Smooth muscle cell (in vitro differentiated cells): Measurements from ENCODE around the gene TEKTIP1. TPM values are rescaled to one million over a fixed set of nuclear protein-coding genes. Genes with fewer than 3 reads are reported as not detected.

ENCODE experiments used
- DNase-seq: peaks from one replicate; lab custom pipeline; 2025; ENCODE audit not compliant: unreplicated experiment; lab: John Stamatoyannopoulos, UW
- H2AFZ ChIP-seq: fragments of 200-600 bp; sonication (generic); 2 replicates; pipeline ENCODE4 v1.6.0; 2016; ENCODE audit warnings: antibody characterized with exemption, low read depth, mild to moderate bottlenecking
- H3F3A ChIP-seq: fragments of 200-600 bp; sonication (generic); 2 replicates; pipeline ENCODE4 v1.6.0; 2017; ENCODE audit warnings: antibody characterized with exemption, low read depth
- H3K27ac ChIP-seq: fragments of 200-600 bp; sonication (generic); 2 replicates; pipeline ENCODE4 v1.5.1; 2016; ENCODE audit warnings: low read depth, mild to moderate bottlenecking
- H3K27me3 ChIP-seq: fragments of 200-600 bp; sonication (generic); 2 replicates; pipeline ENCODE4 v1.6.1; 2016; ENCODE audit warnings: low read depth, mild to moderate bottlenecking
- H3K36me3 ChIP-seq: fragments of 200-600 bp; sonication (generic); 2 replicates; pipeline ENCODE4 v1.5.1; 2016; ENCODE audit warnings: low read depth
- H3K4me1 ChIP-seq: fragments of 200-600 bp; sonication (generic); 2 replicates; pipeline ENCODE4 v1.5.1; 2016; ENCODE audit warnings: low read depth
- H3K4me2 ChIP-seq: fragments of 200-600 bp; sonication (generic); 2 replicates; pipeline ENCODE4 v1.6.0; 2016; ENCODE audit warnings: mild to moderate bottlenecking
- H3K4me3 ChIP-seq: fragments of 200-600 bp; sonication (generic); 2 replicates; pipeline ENCODE4 v1.5.1; 2016; ENCODE audit warnings: mild to moderate bottlenecking
- H3K79me2 ChIP-seq: fragments of 200-600 bp; sonication (generic); 2 replicates; pipeline ENCODE4 v1.6.0; 2016; ENCODE audit warnings: low read depth, mild to moderate bottlenecking
- H3K9ac ChIP-seq: fragments of 200-600 bp; sonication (generic); 2 replicates; pipeline ENCODE4 v1.6.0; 2016; ENCODE audit warnings: low read depth
- H3K9me3 ChIP-seq: fragments of 200-600 bp; sonication (generic); replicated peaks from 2 replicates; pipeline ENCODE4 v1.5.1; 2016; ENCODE audit warnings: low read depth
- H4K20me1 ChIP-seq: fragments of 200-600 bp; sonication (generic); 2 replicates; pipeline ENCODE4 v1.6.0; 2016; ENCODE audit warnings: low read depth
- WGBS: methylation state at CpG from one replicate; pipeline ENCODE4 v1.1.7; 2016; ENCODE audit warnings: low lambda C conversion rate; 5-methylcytosine and 5-hydroxymethylcytosine counted together
- polyA plus RNA-seq: library from polyadenylated mRNA; unstranded; fragments of >200 nt; fragmentation: Nextera tagmentation; extraction: Ambion mirVana; gene quantifications from 2 replicates; pipeline ENCODE4 v1.2.1, GENCODE V29; 2016
- total RNA-seq: library from RNA; depleted of rRNA; stranded (reverse); fragments of >200 nt; gene quantifications from 2 replicates; pipeline ENCODE4 v1.2.3, GENCODE V29; 2014
- TF ChIP-seq, protein P1 (sequence below): fragments of 200-600 bp; sonication (generic); IDR thresholded peaks from 2 replicates; pipeline ENCODE4 v1.5.1; 2017; ENCODE audit warnings: borderline replicate concordance, mild to moderate bottlenecking, antibody characterized with exemption; ENCODE audit not compliant: insufficient read depth, poor library complexity, severe bottlenecking

TEKTIP1 gene
- total and polyA plus RNA-seq, 2 experiments from 2014 or later: 0.62 TPM; not detected in 1

DNA sequence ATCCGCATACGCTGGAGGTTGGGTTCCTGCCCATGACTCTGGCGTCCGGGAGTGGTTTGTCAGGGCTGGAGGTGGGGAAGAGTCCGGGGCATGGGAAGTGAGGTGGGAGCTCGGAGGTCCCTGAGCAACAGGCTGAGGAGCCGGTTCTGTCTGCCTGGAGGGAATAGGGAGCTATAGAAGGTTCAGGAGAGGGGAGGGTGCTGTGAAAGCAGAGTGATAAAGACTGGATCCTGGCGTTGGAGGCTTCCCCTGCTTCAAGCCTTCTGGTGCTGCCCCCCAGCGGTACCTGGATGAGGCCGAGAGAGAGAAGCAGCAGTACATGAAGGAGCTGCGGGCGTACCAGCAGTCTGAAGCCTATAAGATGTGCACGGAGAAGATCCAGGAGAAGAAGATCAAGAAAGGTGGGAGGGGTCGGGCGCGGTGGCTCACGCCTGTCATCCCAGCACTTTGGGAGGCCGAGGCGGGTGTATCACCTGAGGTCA, 36.3 kb downstream of the TEKTIP1 start:
- peaks cover 45% of the 10 kb centered on the region for H4K20me1 ChIP-seq
- H3K4me1 ChIP-seq: peaks cover 14% of the 10 kb centered on the region
- no peak overlapping the region for H3K4me3 ChIP-seq
- no peaks in the 10 kb centered on the region for H3K36me3 ChIP-seq
- H3F3A ChIP-seq: peaks cover 32% of the 10 kb centered on the region
- no peaks in the 10 kb centered on the region for H3K9me3 ChIP-seq
- H3K79me2 ChIP-seq: no peaks in the 10 kb centered on the region
- TF ChIP-seq, protein P1, sequence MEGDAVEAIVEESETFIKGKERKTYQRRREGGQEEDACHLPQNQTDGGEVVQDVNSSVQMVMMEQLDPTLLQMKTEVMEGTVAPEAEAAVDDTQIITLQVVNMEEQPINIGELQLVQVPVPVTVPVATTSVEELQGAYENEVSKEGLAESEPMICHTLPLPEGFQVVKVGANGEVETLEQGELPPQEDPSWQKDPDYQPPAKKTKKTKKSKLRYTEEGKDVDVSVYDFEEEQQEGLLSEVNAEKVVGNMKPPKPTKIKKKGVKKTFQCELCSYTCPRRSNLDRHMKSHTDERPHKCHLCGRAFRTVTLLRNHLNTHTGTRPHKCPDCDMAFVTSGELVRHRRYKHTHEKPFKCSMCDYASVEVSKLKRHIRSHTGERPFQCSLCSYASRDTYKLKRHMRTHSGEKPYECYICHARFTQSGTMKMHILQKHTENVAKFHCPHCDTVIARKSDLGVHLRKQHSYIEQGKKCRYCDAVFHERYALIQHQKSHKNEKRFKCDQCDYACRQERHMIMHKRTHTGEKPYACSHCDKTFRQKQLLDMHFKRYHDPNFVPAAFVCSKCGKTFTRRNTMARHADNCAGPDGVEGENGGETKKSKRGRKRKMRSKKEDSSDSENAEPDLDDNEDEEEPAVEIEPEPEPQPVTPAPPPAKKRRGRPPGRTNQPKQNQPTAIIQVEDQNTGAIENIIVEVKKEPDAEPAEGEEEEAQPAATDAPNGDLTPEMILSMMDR: peak; percentile 19
- no peak overlapping the region for H3K27ac ChIP-seq
- DNase-seq: no peak
- 90% methylated on average over 19 of the region's 19 CpGs for WGBS
- H2AFZ ChIP-seq: no peak overlapping the region
- H3K9ac ChIP-seq: no peak overlapping the region
- H3K4me2 ChIP-seq: no peak overlapping the region
- no peaks in the 10 kb centered on the region for H3K27me3 ChIP-seq

GRCh38 chr19:3575949-3576673, 37.1 kb downstream of the TEKTIP1 start:
- no peak for DNase-seq
- TF ChIP-seq, protein P1: no peak
- Histone ChIP-seq H3K27me3 (no peaks in the 10 kb centered on the region), H3K4me1 (peaks cover 14% of the 10 kb centered on the region), H4K20me1 (peaks cover 45% of the 10 kb centered on the region), H3K9me3 (no peaks in the 10 kb centered on the region), H3K9ac (no peak overlapping the region), H2AFZ (no peak overlapping the region), H3K4me2 (peak overlapping the region; percentile 96), H3K36me3 (no peaks in the 10 kb centered on the region), H3K4me3 (peak overlapping the region; percentile 47), H3F3A (peaks cover 38% of the 10 kb centered on the region), H3K79me2 (no peaks in the 10 kb centered on the region), H3K27ac (no peak overlapping the region)
- 72% methylated on average over 29 of the region's 29 CpGs for WGBS

DNA sequence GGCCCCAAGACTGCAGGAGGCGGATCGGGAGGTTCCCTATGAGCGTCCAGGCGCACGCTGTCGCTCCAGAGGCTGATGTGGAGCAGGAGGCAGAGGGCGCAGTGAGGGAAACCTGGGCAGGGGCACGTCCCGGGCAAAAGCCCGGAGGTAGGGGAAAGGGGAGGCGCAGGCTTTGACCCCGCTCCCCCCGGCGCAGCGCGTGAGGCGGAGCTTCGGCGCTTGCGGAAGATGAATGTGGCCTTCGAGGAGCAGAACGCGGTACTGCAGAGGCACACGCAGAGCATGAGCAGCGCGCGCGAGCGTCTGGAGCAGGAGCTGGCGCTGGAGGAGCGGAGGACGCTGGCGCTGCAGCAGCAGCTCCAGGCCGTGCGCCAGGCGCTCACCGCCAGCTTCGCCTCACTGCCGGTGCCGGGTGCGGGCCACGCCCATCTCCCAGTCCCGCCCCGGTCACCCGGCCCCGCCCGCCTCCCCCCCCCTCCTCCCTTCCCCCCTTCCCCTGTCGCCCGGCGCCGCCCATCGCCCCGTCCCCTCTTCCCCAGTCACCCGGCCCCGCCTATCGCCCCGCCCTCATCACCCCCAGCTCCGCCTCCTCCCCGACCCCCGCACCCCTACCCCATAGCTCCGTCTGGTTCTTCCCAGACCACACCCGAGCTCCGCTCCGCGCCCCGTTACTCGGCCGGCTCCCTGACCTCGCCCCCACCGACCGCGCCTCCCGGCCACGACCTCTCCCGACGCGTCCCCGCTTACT, 37.9 kb downstream of the TEKTIP1 start:
- H3K9me3 ChIP-seq: no peaks in the 10 kb centered on the region
- H3K79me2 ChIP-seq: no peaks in the 10 kb centered on the region
- H3K4me3 ChIP-seq: peak overlapping the region; percentile 47
- H3K4me1 ChIP-seq: peaks cover 14% of the 10 kb centered on the region
- TF ChIP-seq, protein P1: no peak
- H3K36me3 ChIP-seq: no peaks in the 10 kb centered on the region
- H3K27me3 ChIP-seq: no peaks in the 10 kb centered on the region
- H3K27ac ChIP-seq: no peak overlapping the region
- no peak overlapping the region for H3K9ac ChIP-seq
- H2AFZ ChIP-seq: no peak overlapping the region
- WGBS: 8% methylated on average over 38 of the region's 78 CpGs
- H3K4me2 ChIP-seq: peak overlapping the region; percentile 96
- peaks cover 45% of the 10 kb centered on the region for H4K20me1 ChIP-seq
- peak; percentile 42 for DNase-seq
- H3F3A ChIP-seq: peaks cover 38% of the 10 kb centered on the region
